Mesothelial cell of epicardium (in vitro differentiated cells): ENCODE results near the gene PPP1R37. TPM values are rescaled to one million over a fixed set of nuclear protein-coding genes. Genes with fewer than 3 reads are reported as not detected.

Experiments used
- DNase-seq, 2 experiments: peaks; one replicate each; pipeline ENCODE4 v3.0.0; 2021; ENCODE audit warnings: low spot score in 2 of 2; ENCODE audit not compliant: unreplicated experiment in 2 of 2
- H3K27ac Mint-ChIP-seq: 2 replicates; pipeline ENCODE4 v1.8.0; 2021; ENCODE audit warnings: mixed read lengths
- H3K27me3 Mint-ChIP-seq: 2 replicates; pipeline ENCODE4 v1.8.0; 2021; ENCODE audit warnings: low read depth, mixed read lengths
- H3K36me3 Mint-ChIP-seq: 2 replicates; pipeline ENCODE4 v1.8.0; 2021; ENCODE audit warnings: mixed read lengths
- H3K4me1 Mint-ChIP-seq: 2 replicates; pipeline ENCODE4 v1.8.0; 2021; ENCODE audit warnings: mixed read lengths
- H3K4me3 Mint-ChIP-seq: 2 replicates; pipeline ENCODE4 v1.8.0; 2021; ENCODE audit warnings: mild to moderate bottlenecking, moderate library complexity, mixed read lengths
- H3K9me3 Mint-ChIP-seq: 2 replicates; pipeline ENCODE4 v1.8.0; 2021; ENCODE audit warnings: mixed read lengths
- CTCF ChIP-seq: fragments of 200-600 bp; sonication (generic); IDR thresholded peaks from one replicate; pipeline ENCODE4 v1.5.0; 2021; ENCODE audit warnings: antibody characterized with exemption; ENCODE audit not compliant: unreplicated experiment
- total RNA-seq: library from RNA; stranded (reverse); gene quantifications from 3 replicates; pipeline ENCODE4 v1.2.1, GENCODE V29; 2021

Gene PPP1R37
- total RNA-seq, 1 donor from 2014 or later: 40.7 TPM

DNA sequence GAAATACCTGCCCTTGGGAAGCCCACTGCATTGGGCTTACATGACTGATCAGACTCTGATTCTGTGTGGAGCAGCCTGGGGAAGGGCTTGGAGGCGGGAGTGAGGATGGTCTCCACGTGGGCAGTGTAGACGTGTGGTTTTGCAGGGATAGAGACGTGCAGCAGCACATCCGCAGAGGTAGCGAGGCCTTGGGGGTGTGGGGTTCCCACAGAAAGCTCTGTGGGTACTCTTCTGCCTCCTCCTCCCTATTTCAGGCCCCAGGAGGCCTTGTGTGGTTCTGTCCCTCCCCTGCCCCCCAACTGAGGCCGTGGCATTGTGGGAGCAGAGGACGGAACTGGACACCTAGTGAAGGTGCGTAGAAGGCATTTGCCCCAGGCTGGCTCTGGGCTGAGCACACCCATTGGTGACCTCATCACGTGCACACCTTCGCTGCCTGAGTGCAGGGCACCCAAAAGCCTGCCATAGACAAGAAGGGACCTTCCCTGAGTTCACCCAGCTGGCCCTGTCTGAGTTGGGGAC is 28.9 kb downstream of the PPP1R37 start:
- no peak overlapping the region for H3K27ac Mint-ChIP-seq
- DNase-seq: no peak
- no peaks in the 10 kb centered on the region for H3K27me3 Mint-ChIP-seq
- no peaks in the 10 kb centered on the region for H3K9me3 Mint-ChIP-seq
- no peak overlapping the region for H3K4me3 Mint-ChIP-seq
- peaks cover 44% of the 10 kb centered on the region for H3K4me1 Mint-ChIP-seq
- H3K36me3 Mint-ChIP-seq: no peaks in the 10 kb centered on the region
- TF ChIP-seq CTCF: no peak

GRCh38 chr19:45122832-45123231 is 29.9 kb downstream of the PPP1R37 start:
- no peaks in the 10 kb centered on the region for H3K27me3 Mint-ChIP-seq
- peak overlapping the region; percentile 97 for H3K27ac Mint-ChIP-seq
- H3K4me1 Mint-ChIP-seq: peaks cover 36% of the 10 kb centered on the region
- H3K4me3 Mint-ChIP-seq: no peak overlapping the region
- no peaks in the 10 kb centered on the region for H3K9me3 Mint-ChIP-seq
- H3K36me3 Mint-ChIP-seq: no peaks in the 10 kb centered on the region
- no peak for DNase-seq
- no peak for TF ChIP-seq CTCF

DNA sequence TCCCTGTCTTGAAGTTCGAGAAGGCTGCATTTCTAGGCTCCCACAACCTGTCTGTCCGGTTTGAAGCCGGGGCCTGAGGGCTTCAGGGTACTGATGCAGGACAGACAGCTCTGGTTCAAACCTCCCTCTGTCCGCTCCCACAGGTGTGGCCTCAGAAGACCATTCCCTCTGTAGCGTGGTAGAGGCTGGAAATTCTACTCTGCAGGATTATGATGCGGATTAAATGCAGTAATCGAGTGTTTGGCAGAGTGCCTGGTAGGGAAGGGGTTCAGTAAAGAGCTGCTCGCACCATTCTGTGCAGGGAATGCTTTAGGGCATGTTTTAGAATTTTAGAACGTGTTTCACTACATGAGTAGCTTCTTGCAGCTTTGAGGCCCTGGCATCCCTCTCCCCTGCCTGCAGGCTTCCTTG is 30.5 kb downstream of the PPP1R37 start:
- H3K9me3 Mint-ChIP-seq: no peaks in the 10 kb centered on the region
- no peaks in the 10 kb centered on the region for H3K36me3 Mint-ChIP-seq
- peak in 1 of 2 experiments; percentile 59 for DNase-seq
- TF ChIP-seq CTCF: no peak
- peak overlapping the region; percentile 97 for H3K27ac Mint-ChIP-seq
- no peak overlapping the region for H3K4me3 Mint-ChIP-seq
- peaks cover 34% of the 10 kb centered on the region for H3K4me1 Mint-ChIP-seq
- no peaks in the 10 kb centered on the region for H3K27me3 Mint-ChIP-seq

DNA sequence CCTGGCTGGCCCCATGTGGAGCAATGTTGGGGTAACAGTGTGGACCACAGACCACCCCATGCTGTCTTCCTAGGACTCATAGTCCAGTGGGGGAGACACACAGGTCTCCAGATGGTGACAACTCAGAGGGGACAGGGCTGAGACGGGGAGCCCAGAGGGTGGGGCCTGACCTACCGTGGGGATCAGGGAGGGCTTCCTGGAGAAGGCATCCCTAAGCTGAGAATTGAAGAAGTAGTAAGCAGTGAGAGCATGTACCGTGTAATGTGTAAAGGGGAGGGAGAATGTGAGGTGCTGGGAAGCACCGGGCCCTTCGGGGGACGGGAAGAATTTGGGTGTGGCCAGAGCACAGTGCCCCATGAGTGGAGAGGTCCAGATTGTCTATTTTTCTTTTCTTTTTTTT is 31.0 kb downstream of the PPP1R37 start:
- H3K36me3 Mint-ChIP-seq: no peaks in the 10 kb centered on the region
- no peak overlapping the region for H3K4me3 Mint-ChIP-seq
- H3K27me3 Mint-ChIP-seq: no peaks in the 10 kb centered on the region
- DNase-seq: no peak
- TF ChIP-seq CTCF: no peak
- H3K27ac Mint-ChIP-seq: peak overlapping the region; percentile 97
- no peaks in the 10 kb centered on the region for H3K9me3 Mint-ChIP-seq
- H3K4me1 Mint-ChIP-seq: peaks cover 34% of the 10 kb centered on the region

GRCh38 chr19:45125360-45125759 is 32.4 kb downstream of the PPP1R37 start:
- Mint-ChIP-seq H3K27me3 (no peaks in the 10 kb centered on the region), H3K4me3 (no peak overlapping the region), H3K36me3 (no peaks in the 10 kb centered on the region), H3K9me3 (no peaks in the 10 kb centered on the region), H3K4me1 (peaks cover 34% of the 10 kb centered on the region), H3K27ac (no peak overlapping the region)
- DNase-seq: no peak
- no peak for TF ChIP-seq CTCF
